ENCODE data around the gene CXCL3.
A peak's percentile ranks its signal among the peaks of the same experiment; 100 is the strongest.

Gene CXCL3

DNA sequence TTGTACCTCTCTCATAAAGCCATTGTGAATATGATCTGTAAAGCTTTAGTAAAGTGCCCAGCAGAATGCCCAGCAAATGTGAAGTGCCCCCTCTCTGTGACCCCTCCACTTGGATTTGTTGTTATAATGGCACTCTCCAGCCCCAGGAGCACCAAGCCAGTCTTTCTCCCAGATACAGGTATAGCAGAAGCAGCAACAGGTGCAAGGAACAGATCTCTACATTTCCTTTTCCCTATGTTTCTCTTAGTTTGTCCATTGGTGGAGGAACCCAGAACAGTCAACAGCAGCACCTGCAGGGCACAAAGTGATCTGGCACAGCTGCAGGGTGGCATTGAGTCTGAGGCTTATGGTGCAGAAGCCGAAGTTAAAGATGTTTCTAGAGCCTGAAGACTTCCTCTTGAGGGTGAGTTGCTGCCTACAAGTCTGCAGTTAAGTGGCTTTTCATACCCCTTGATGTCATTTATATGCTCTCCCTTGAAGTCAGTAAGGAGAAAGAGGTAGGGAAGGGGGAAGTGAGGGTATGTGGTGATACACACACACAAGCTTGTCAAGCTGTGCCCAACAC lies 16.1 kb upstream of the CXCL3 start:
- peak; percentile 43 for DNase-seq

DNA sequence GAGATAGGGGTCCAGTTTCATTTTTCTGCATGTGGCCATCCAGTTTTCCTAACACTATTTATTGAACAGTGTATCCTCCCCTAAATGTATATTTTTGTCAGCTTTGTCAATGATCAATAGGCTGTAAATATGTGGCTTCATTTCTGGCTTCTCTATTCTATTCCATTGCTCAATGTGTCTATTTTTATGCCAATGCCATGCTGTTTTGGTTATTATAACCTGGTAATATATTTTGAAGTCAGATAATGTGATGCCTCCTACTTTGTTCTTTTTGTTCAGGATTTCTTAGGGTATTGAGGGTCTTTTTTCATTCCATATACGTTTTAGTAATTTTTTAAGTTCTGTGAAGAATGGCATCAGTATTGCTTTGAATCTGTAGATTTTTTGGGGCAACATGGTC lies 8.7 kb upstream of the CXCL3 start:
- no peak for DNase-seq

DNA sequence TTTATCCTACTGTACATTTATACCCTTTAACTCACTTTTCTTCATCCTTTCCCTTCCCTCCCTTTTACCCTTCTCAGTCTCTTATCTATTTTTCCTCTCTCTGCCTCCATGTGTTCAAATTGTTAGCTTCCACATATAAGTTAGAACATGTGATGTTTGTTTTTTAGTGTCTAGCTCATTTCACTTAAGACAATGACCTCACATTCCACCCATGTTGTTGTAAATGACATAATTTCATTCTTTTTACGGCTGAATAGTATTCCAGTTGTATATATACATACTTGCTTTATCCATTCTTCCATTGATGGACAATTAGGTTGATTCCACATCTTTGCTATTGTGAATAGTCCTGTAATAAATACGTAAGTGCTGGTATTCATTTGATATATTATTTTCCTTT lies 7.3 kb upstream of the CXCL3 start:
- DNase-seq = no peak

DNA sequence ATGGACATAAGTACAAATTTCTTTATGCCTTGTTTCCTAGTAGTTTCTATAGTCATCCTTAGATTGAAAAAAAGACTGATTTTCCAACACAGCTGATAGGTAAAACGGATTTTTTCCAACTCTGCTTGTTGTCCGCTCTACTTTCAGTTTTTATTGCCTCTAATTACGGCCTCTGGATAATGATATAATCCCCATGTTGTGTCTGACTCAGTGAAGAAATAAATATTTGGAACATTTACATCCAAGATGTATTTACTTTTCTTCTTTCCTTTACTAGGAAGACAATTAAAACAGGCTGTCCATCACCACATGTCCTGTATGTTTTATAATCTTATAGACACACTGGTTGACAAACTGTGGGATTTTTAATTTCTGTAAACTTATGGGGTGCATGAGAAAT lies 6.8 kb upstream of the CXCL3 start:
- no peak for DNase-seq

DNA sequence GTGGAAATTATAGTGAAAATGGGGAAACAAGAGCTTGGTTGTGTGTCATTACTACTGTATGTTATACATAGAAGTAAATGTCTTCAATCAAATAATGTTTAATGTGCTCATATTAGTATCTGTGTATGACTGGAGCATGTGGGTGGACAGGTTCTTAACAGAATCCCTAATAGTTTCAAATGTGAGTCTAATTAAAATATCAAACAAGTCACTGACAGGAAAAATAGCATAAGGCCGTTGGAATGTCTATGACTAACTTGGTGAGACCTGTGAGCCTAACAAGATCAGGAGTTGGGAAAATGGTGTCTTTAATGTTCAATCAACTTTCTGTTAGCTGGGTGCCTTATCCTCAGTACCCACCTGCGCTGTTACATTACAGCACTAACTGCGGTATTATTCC lies 6.2 kb upstream of the CXCL3 start:
- DNase-seq = no peak

DNA sequence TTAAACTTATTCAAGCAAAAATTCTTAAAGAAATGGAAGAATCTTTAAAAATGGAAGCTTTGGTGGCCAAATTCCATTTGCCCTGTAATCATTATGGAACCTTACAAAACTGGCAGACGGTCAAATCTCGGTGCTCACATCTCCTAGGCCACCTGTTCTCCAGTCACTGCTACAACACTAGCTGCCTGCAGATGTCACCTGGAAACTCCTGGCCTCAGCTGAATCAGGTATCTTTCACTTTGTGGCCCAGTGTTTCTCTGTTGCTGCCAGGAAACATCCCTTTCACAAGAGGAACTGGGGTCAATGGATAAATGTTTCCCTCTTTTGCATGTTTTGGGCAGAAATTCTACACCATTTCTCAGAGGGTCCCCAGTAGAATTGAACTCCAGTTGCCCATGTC lies 4.2 kb upstream of the CXCL3 start:
- DNase-seq = no peak

DNA sequence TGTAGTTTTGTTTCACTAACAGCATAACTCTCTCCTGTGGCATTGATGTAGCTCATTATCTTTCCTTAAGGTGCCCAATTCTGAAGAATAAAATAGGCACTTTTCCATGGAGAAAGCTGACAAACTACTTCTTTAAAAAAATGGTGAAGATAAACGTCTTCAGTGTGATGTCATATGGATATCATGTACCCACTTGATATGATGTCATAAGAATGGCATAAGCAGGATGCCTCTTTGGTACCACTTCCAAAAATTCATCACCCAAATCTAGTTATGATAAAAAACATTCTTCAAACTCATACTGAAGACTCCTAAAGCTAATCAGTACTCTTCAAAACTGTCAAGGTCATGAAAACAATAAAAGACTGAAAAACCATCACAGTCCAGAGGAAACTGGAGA lies 2.9 kb upstream of the CXCL3 start:
- no peak for DNase-seq

DNA sequence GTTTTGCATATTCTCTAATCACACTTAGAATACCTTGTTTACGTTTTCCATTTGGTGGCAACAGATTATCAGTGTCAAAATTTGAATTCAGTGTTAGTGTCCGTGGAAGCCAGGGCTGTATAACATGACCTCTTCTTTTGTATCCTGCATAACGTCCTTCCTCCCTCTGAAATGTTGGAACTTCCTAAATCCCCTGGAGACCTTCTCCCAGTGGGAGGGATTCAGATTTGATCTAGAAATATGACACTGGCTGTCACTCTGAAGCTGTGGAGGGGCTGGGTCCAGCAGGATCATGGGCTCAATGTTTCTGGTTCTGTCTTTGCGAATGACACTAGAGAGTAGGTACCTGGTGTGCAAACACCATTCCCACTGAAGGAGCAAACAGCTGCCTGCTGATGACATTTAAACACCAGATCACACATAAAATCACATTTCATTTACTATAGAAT lies 850 bp upstream of the CXCL3 start:
- DNase-seq = no peak

DNA sequence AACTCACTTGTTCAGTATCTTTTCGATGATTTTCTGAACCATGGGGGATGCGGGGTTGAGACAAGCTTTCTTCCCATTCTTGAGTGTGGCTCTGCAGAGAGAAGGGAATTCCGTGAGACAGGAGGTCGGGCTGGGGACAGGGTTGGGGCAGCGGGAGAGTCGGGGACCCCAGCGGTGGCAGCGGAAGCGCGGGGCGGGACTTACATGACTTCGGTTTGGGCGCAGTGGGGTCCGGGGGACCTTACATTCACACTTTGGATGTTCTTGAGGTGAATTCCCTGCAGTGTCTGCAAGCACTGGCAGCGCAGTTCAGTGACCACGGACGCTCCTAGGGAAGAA lies 434 bp downstream of the CXCL3 start:
- DNase-seq = no peak

DNA sequence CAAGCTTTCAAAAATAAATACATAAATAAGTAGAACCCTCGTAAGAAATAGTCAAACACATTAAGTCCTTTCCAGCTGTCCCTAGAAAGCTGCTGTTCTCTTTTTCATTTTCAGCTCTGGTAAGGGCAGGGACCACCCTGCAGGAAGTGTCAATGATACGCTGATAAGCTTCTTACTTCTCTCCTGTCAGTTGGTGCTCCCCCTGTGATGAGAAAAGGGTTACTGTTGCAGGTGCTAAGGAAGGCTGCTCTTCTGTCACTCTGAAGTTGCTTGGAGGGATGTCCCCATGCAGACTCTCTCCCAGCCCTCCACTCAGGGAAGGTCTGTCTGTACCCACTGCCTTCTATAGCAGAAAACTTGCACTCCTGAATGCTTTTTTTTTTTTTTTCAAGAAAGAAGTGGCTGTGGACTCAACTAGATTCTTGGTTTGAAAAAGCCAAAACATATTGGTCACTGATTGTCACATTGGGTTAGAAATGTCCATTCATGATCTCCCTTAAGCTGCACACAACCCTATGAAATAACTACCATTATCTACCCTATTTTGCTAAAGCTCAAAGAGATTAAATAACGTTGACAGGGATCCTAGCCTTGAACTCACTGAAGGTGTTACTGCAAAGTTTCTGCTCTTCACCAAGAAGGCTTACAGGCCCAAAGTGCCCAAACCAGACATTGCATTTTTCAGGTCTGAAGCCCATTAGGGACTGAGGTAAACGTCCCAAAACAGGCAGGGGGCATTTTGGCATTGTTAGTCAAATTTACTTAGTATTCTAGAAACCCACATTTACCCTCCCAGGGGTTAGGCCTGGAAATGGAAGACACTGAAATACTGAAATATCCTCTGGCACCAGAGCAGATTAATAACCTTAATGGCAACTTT lies 1.2 kb downstream of the CXCL3 start:
- no peak for DNase-seq

DNA sequence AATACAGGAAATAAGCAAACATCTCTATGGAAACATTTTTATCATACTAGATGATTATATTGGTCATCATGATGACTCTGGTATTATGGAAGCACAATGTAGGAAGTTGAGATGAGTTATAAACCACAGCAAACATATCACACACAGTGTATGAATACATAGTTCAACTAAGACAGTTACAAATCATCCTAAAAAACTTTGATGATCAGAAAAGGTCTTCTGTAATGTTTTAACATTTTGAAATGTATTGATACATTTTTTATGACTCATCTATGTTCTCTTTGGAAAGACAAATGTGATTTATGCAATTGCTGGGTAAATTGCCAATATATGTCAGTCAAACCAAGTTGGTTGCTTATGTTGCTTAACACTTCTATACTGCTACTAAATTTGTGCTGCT lies 4.8 kb downstream of the CXCL3 start:
- DNase-seq = no peak

DNA sequence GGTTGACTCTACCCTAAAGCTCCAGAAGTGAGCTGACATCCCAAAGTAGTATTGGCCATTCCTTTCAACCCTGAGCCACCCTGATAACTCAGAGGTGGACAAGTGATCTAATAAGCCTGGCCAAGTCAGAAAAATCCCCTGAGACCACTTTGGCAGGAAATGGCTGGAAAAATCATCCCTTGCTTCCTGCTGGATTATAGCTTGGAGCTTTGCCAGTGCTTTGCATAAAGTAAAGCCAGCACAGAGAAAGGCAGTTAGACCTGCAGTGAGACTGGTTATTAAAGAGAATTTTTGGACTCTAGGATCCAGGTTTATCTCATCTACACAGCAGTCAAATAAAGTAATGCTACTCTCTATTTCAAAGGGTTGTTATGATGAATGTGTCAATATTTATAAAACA lies 6.4 kb downstream of the CXCL3 start:
- DNase-seq = no peak

DNA sequence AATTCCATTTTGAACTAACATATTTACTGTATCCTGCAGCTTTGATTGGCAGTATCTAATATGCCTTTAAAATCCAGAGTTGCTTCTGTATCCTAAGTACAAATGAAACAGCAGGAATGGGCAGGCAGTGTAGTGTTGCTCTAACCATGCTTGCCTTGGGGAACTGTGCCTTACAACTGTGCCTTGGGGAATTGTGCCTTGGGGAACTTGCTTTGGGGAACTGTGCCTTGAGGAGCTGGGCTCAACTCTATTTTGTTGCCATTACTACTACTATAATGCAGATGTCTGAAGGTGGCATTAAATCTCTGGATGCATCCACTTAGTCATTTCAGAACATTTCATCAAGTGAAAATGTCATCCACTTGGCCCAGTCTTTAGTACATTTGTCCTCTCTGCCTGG lies 6.9 kb downstream of the CXCL3 start:
- DNase-seq = no peak

DNA sequence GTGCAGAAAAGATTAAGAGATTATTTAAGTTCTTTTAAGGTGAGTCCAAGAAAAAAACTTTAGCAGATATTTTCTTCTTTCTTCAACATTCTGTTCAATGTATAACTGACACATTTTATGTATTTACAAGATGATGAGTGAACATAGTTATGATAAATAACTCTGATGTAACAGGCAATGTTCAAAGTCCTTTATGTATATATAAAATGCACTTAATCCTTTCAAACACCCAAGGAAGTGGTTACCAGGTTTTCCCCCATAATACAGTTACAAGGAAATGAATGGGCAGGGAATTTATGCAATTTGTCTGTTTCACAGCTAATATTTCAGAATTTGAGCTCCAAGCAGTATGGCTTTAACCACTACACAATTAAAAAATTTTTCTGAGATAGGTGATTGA lies 8.2 kb downstream of the CXCL3 start:
- DNase-seq = no peak

DNA sequence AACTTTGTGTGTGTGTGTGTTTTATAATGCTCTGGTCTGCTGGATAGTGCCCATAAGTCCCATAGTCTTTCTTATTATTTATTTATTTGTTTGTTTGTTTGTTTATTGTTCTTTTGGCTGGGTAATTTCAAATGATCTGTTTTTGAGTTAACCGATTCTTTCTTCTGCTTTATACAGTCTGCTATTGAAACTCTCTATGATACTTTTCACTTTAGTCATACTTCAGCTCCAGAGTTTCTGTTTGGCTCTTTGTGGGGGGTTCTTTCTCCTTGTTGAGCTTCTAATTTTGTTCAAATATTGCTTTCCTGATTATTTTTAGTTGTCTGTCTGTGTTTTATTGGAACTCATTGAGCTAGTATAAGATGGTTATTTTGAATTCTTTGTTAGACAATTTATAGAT lies 10.0 kb downstream of the CXCL3 start:
- no peak for DNase-seq

DNA sequence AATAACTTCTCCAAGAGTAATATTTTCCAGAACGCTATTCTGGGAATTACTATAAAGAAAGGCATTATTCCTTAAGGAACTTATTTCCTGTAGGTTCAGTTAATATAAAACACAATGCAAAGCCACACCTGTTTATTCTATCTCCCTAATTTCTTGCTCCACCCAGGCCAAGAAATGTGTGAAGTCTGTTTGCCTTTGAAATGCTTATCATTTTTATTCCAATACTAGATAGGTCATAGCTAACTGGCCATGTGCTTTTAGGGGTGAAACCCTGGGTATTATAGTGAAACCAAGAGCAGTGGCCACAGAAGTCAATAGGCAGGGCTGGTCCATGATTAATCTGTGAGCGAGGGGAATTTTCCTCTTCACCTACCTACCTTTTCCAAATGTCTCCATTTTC lies 14.8 kb downstream of the CXCL3 start:
- DNase-seq = no peak

DNA sequence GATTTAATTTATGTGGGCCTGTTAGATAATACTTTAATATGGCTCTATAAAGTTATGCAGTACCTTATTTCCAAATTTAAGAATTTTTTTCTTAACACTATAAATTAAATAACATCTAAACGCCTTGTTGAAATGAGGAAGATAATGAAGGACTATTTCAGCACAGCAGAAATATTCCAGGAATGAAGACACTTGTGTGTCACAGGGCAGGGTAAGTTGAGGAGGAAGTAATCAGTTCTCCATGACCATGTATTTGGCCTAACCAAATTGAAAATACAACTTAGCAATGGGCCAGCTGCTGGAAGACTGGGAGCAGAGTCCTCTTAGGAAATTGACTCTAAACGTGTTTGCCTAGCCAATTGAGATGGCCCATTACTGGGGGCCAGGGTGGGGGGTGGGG lies 16.9 kb downstream of the CXCL3 start:
- no peak for DNase-seq

DNA sequence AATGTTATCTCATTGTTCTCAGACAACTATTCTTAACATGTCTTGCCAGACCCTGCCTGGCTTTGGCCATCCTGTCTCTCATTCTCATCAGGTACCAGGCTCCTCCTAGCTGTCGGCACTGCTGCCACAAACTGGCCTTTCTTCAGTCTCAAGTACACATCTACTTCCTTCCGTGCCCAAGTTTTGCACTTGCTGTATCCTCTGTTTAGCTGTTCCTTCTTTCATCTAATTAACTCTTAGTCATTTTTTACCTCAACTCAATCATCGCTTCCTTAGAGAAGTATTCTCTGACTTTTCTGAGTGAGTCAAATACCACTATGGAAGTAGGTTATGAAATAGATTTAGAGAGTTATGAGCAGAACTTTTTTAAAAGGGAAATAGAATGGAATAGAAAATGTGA lies 19.7 kb downstream of the CXCL3 start:
- no peak for DNase-seq

DNA sequence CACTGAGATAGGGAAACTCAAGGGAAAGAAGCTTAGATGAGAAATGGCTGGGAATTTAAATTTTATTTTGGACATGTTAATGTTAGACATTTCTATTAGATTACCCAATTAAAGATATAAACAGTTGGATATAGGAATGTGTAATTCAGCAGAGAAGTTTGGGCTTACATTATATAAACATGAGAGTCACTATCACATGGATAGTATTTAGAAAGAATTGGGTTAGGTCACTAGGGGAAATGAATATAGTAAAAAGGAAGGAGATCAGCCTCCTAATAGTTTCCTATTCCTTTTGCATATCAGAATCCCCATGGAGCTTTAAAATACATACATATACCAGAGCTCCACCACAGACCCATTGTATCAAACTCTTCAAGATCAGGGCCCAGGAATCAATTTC lies 20.4 kb downstream of the CXCL3 start:
- DNase-seq = no peak

DNA sequence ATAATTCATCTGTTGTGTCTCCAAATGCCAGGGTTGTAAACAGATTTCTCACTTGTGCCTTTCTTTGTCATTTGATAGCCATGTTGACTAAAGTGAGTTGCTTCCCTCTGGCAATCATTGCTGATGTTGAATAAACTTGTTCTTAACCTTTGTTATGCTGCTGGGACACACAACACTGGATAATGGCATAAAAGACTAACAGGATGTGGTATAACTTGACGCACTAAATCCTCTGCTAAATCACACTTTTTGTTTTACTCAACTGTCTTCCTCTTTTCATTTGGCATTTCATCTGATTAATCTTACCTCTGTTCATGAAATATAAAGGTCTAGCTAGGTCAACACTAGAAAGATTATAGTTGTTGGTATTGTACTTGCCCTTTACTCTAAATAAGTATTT lies 22.4 kb downstream of the CXCL3 start:
- DNase-seq = no peak

DNA sequence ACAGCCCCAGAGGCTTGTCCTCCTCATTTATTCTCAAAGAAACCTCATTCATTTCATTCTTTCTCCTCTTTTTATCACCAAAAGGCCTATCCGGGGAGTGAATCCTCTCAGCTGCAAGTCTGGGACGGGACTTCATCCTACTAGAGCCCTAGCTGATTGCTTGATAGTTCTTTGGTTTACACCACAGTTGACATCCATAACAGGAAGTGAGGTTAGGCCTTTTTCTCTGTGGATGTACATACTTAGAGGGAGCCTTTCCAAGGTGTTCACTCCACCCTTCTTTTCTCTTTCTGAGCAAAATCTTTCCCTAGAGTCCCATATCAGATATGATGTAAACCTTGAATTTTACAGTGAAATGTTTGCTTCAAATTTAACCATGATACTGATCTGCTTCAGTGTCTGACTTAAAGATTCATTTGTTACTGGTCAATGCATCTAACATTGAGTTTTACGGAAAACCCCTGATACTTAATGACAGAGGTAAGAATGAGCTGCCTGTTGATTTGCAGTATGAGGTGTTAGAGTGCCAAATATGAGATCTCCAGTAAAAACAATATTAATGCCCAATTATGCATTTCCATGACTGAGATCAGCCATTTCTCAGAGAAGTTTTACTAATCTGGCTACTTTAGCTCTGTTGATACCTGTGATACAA lies 23.2 kb downstream of the CXCL3 start:
- no peak for DNase-seq

DNA sequence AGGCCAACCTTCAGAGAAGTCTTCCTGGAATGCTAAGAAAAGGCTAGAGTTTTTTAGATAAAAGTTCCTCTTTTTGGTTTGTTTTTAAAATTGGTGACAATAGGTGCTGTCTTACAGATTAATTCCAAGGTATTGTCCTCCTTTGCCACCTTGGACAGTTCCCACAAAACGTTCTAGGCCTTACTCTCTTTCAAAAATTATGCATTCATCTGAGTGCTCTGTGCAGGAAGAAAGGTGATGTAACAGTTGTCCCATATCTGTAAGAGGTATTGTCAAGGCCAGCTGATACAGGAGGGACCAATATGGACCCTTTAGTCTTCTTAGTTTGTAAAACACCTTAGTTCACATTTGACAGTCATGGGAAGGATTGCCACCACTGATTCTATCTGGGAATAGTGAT lies 24.2 kb downstream of the CXCL3 start:
- DNase-seq = no peak

DNA sequence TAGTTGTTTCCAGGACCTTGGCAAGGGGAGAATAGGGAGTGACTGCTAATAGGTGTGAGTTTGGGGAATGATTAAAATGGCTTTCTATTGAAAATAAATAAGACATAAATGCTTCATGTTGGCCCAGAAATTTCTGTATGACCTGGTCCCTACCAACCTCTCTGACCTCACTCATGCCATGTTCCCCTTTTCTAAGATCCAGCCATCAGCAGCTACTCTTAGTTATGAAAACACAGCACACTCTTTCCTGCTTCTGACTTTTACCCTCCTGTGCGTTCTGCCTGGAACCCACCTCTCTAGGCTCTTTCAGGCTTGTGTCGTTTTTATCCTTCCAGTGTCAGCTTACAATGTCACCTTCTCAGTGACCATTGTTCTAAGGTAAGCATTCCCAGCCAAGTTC lies 25.2 kb downstream of the CXCL3 start:
- no peak for DNase-seq

DNA sequence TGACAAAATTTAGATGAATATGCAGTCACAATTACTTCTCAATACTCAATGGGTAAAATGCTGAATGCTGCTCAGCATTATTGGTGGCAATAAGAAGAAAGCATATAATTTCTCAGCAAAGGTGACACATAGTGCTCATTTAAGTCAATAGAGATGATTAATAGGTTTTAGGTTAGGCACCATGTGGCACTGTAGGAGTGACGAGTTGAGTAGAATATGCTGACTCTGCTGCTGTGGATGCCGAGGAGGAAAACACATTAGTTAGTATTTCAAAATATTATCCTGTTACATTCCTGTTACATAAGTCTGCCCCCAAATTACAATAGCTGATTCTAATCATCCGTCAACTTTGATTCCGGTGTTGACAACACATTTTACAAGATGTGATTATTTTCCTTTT lies 26.4 kb downstream of the CXCL3 start:
- no peak for DNase-seq

DNA sequence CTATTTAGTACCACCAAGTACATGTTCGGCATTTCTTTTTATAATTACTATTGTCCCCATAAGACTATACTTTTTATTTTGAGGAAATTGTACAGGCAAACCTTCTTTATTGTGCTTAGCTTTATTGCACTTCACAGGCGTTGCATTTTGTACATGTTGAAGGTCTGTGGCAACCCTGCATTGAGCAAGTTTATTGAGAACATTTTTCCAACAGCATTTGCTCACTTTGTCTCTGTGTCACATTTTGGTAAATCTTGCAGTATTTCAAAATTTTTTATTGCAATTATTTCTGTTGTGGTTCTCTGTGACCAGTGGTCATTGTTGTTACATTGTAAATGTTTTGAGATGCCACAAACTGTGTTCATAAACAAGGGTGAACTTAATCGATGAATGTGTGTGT lies 29.2 kb downstream of the CXCL3 start:
- DNase-seq = no peak

Data from NCI-H510A (cell line).